Astrocyte of the hippocampus (primary cell): ENCODE results near the gene DUSP6.

ENCODE experiments used
- DNase-seq: peaks from one replicate; pipeline ENCODE4 v3.0.0; 2011; ENCODE audit warnings: low read depth, low spot score

The DUSP6 gene

GRCh38 chr12:89352492-89353187 is at the start of gene DUSP6:
Gene DUSP6, minus strand, starts transcription at chr12:89352501. Its CDS starts 462 bp downstream, at chr12:89352039.
- DNase-seq, result peak; percentile 99

GRCh38 chr12:89401433-89402058 is 49.2 kb upstream of the DUSP6 start:
- no peak for DNase-seq

GRCh38 chr12:89400415-89400814 is 48.1 kb upstream of the DUSP6 start:
- no peak for DNase-seq

- DNase-seq, result no peak
These were observed 43.4 kb upstream of the DUSP6 start for GRCh38 chr12:89395712-89396111.

GRCh38 chr12:89393551-89394121 is 41.3 kb upstream of the DUSP6 start:
- DNase-seq, result no peak

GRCh38 chr12:89392391-89392790 is 40.1 kb upstream of the DUSP6 start:
- DNase-seq, result no peak

GRCh38 chr12:89391726-89392336 is 39.5 kb upstream of the DUSP6 start:
- no peak for DNase-seq

GRCh38 chr12:89390802-89391673 is 38.7 kb upstream of the DUSP6 start:
- DNase-seq, result peak; percentile 59

- DNase-seq, result no peak
These were observed 37.7 kb upstream of the DUSP6 start for GRCh38 chr12:89389755-89390661.

- DNase-seq, result no peak
These were observed 33.8 kb upstream of the DUSP6 start for GRCh38 chr12:89386138-89386537.

GRCh38 chr12:89384807-89385206 is 32.5 kb upstream of the DUSP6 start:
- DNase-seq, result no peak

GRCh38 chr12:89384050-89384758 is 31.9 kb upstream of the DUSP6 start:
- DNase-seq, result peak; percentile 47

- DNase-seq, result no peak
These were observed 31.1 kb upstream of the DUSP6 start for GRCh38 chr12:89383235-89384049.

GRCh38 chr12:89382328-89382727 is 30.0 kb upstream of the DUSP6 start:
- no peak for DNase-seq

GRCh38 chr12:89379839-89380467 is 27.7 kb upstream of the DUSP6 start:
- DNase-seq, result no peak

- no peak for DNase-seq
These were observed 27.0 kb upstream of the DUSP6 start for GRCh38 chr12:89379148-89379838.

GRCh38 chr12:89376844-89377243 is 24.5 kb upstream of the DUSP6 start:
- no peak for DNase-seq

- no peak for DNase-seq
These were observed 23.9 kb upstream of the DUSP6 start for GRCh38 chr12:89376202-89376529.
